ENCODE results near the gene PROZ. TPM values are rescaled to one million over a fixed set of nuclear protein-coding genes. Genes with fewer than 3 reads are reported as not detected.

Gene PROZ
- total RNA-seq, 1 donor from 2014 or later, result not detected

DNA sequence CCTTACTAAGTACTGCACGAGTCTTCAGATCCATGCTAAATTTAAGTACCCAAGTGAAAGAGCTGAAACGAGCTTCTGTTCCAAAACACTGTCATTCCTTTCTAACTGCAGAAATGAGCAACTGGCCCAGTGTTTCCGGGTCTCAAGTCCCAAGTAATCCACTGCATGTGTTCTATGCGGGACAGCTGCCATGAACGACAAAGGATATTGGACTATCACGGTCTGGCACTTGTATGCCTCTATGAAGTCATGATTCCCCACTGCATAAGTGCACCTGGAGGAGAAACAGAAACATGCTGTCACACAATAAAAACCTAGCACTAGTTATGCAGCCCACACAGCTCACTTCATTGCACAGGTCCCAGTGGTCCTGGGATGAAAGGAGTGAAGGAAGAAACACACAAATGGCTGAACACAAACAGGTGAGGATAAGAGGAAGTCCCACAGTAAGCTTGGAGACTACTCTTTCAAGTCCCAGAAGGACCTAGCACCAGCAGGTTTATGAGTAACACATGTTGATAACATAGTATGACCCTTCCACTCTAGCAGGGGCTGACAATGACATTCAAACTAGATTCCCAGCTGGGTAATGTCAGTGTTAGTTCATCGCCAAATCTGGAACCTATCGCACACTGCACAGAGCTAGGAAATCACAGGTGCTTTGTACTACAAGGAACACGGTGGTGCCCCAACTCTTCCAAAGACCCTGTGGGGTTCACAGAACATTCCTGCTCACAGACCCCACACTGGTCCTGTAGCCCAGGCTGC lies 38.7 kb downstream of the PROZ start:
- H3K9me3 Mint-ChIP-seq (ENCODE audit: low read depth), result no peaks in the 10 kb centered on the region
- no peaks in the 10 kb centered on the region for H3K27me3 Mint-ChIP-seq (ENCODE audit: low read depth)
- H3K36me3 Mint-ChIP-seq (ENCODE audit: low read depth), result peaks cover 32% of the 10 kb centered on the region
- no peak for DNase-seq (ENCODE audit: low spot score)
- no peak overlapping the region for H3K4me3 Mint-ChIP-seq (ENCODE audit: unreplicated experiment)
- H3K4me1 Mint-ChIP-seq (ENCODE audit: low read depth), result peaks cover 5% of the 10 kb centered on the region
- TF ChIP-seq CTCF (IDR thresholded peaks at IDR 0.05), result no peak
- no peak overlapping the region for H3K27ac Mint-ChIP-seq (ENCODE audit: unreplicated experiment)

- H3K4me1 Mint-ChIP-seq (ENCODE audit: low read depth), result peaks cover 35% of the 10 kb centered on the region
- no peak for TF ChIP-seq CTCF (IDR thresholded peaks at IDR 0.05)
- no peak overlapping the region for H3K4me3 Mint-ChIP-seq (ENCODE audit: unreplicated experiment)
- H3K27ac Mint-ChIP-seq (ENCODE audit: unreplicated experiment), result no peak overlapping the region
- DNase-seq (ENCODE audit: low spot score), result no peak
- no peaks in the 10 kb centered on the region for H3K27me3 Mint-ChIP-seq (ENCODE audit: low read depth)
- H3K36me3 Mint-ChIP-seq (ENCODE audit: low read depth), result peaks cover 13% of the 10 kb centered on the region
- no peaks in the 10 kb centered on the region for H3K9me3 Mint-ChIP-seq (ENCODE audit: low read depth)
Measured at GRCh38 chr13:113201815-113202214, 43.4 kb downstream of the PROZ start.

GRCh38 chr13:113202912-113203311 lies 44.5 kb downstream of the PROZ start:
- H3K4me1 Mint-ChIP-seq (ENCODE audit: low read depth), result peaks cover 46% of the 10 kb centered on the region
- no peak overlapping the region for H3K4me3 Mint-ChIP-seq (ENCODE audit: unreplicated experiment)
- H3K27ac Mint-ChIP-seq (ENCODE audit: unreplicated experiment), result no peak overlapping the region
- no peak for TF ChIP-seq CTCF (IDR thresholded peaks at IDR 0.05)
- H3K36me3 Mint-ChIP-seq (ENCODE audit: low read depth), result peaks cover 8% of the 10 kb centered on the region
- no peak for DNase-seq (ENCODE audit: low spot score)
- H3K27me3 Mint-ChIP-seq (ENCODE audit: low read depth), result no peaks in the 10 kb centered on the region
- no peaks in the 10 kb centered on the region for H3K9me3 Mint-ChIP-seq (ENCODE audit: low read depth)

DNA sequence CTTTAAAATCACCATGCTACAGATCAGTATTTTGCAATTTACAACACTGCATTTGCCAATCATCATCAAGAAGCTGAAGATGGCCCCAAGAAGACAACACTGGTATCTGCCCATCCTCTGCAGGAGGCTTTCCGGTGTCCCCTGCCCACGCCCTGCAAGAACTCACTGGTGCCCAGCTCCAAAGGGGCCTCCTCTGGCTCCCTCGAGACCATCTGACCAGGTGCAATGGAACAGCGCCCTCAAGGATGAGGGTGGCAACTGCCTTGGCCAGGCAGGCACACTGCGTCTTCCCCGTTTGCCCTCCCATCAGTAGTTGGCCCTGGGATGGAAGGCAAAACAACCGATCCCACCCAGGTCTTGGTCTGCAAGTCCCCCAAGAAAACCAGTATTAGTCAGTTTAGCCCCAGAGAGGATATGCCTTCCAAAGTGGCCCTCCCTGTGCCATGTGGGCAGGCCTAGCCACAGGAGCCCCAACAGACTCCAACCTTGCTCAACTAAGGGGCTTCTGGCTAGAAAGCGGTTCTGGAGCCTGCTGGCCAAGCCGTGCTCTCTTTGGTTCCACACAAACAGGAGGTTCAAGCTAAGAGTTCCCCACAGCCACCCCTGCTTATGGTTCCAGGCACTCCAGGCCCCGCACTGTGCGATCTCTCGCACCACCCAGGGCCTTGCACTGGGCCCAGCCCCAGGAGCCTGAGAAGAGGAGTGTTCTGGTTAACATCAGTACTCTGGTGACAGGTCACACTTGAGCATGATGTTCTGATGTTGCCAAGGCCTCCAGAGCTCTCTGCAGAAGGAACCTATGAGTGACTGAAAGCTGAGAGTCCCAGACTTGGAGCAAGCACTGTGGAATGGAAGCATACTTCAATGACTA lies 45.3 kb downstream of the PROZ start:
- H3K4me3 Mint-ChIP-seq (ENCODE audit: unreplicated experiment), result no peak overlapping the region
- no peak for DNase-seq (ENCODE audit: low spot score)
- no peaks in the 10 kb centered on the region for H3K27me3 Mint-ChIP-seq (ENCODE audit: low read depth)
- H3K27ac Mint-ChIP-seq (ENCODE audit: unreplicated experiment), result no peak overlapping the region
- H3K9me3 Mint-ChIP-seq (ENCODE audit: low read depth), result no peaks in the 10 kb centered on the region
- TF ChIP-seq CTCF (IDR thresholded peaks at IDR 0.05), result no peak
- H3K4me1 Mint-ChIP-seq (ENCODE audit: low read depth), result peaks cover 47% of the 10 kb centered on the region
- peaks cover 6% of the 10 kb centered on the region for H3K36me3 Mint-ChIP-seq (ENCODE audit: low read depth)

GRCh38 chr13:113204378-113204734 lies 45.9 kb downstream of the PROZ start:
- no peaks in the 10 kb centered on the region for H3K27me3 Mint-ChIP-seq (ENCODE audit: low read depth)
- no peaks in the 10 kb centered on the region for H3K9me3 Mint-ChIP-seq (ENCODE audit: low read depth)
- H3K27ac Mint-ChIP-seq (ENCODE audit: unreplicated experiment), result no peak overlapping the region

More at GRCh38 chr13:113204378-113204734, 45.9 kb downstream of the PROZ start:
- peaks cover 47% of the 10 kb centered on the region for H3K4me1 Mint-ChIP-seq (ENCODE audit: low read depth)
- H3K36me3 Mint-ChIP-seq (ENCODE audit: low read depth), result peaks cover 3% of the 10 kb centered on the region
- TF ChIP-seq CTCF (IDR thresholded peaks at IDR 0.05), result no peak
- no peak overlapping the region for H3K4me3 Mint-ChIP-seq (ENCODE audit: unreplicated experiment)
- DNase-seq (ENCODE audit: low spot score), result no peak
